Measurements from ENCODE around the gene GRIP1.

GRIP1 gene

DNA sequence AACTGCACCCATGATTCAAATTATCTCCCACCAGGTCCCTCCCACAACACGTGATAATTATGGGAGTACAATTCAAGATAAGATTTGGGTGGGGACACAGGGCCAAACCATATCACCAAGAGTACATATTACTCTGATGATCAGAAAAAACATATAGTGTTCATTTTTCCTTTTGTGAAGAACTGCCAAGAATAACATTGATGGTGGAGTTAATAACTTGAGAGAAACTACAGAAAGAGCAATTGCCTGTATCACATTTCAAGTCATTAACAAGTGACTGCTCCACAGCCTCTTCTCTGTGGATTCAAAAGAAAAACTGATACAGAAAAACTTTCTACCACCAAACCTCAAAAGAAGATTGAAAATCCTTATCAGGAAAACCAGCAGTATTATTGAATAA lies 34.7 kb downstream of the GRIP1 start:
- DNase-seq (ENCODE audit: low read depth in 1 of 2, low spot score in 1 of 2), result no peak

GRCh38 chr12:66640691-66641460 lies 38.0 kb downstream of the GRIP1 start:
- DNase-seq (ENCODE audit: low read depth in 1 of 2, low spot score in 1 of 2), result no peak

DNA sequence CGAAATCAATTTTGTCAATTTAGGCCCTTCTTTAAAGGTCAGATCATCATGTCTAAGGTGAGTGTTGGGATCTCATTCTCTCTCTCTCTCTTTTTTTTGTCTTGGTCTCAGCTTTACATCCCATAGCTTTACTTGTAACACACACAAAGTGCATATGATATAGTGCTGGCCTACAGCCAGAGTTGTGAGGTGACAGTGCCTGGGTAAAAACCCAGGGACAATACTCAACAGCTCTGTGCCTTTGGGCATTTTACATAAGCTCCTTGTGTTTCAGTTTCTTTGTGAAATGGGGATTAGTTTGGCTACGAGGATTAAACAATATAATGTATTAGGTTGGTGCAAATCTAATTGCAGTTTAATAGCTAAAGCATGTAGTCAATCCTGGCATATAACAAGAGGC lies 40.2 kb downstream of the GRIP1 start:
- DNase-seq (ENCODE audit: low read depth in 1 of 2, low spot score in 1 of 2), result no peak

- DNase-seq (ENCODE audit: low read depth in 1 of 2, low spot score in 1 of 2), result no peak
Observed at GRCh38 chr12:66637699-66638301, 41.1 kb downstream of the GRIP1 start.

GRCh38 chr12:66636771-66637170 lies 42.1 kb downstream of the GRIP1 start:
- DNase-seq (ENCODE audit: low read depth in 1 of 2, low spot score in 1 of 2), result no peak

DNA sequence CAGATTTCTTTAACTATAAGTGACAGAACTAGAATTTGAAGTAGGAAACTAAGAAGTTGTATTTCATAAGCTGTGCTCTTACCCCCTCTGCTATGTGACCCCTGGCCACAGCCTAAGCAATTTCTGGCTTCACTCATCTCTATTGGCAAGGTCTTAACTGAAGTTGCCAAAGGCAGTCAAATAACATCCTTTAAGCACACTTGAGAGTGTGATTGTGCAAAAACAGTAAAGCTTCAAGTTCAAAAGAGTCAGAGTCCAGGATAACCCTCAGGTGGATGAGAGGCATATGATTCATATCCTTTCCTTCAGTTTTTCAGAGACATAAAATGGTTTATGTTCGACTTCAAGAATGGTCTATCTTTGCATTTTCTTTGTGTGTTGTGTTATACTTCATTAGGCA lies 45.2 kb downstream of the GRIP1 start:
- no peak for DNase-seq (ENCODE audit: low read depth in 1 of 2, low spot score in 1 of 2)

DNA sequence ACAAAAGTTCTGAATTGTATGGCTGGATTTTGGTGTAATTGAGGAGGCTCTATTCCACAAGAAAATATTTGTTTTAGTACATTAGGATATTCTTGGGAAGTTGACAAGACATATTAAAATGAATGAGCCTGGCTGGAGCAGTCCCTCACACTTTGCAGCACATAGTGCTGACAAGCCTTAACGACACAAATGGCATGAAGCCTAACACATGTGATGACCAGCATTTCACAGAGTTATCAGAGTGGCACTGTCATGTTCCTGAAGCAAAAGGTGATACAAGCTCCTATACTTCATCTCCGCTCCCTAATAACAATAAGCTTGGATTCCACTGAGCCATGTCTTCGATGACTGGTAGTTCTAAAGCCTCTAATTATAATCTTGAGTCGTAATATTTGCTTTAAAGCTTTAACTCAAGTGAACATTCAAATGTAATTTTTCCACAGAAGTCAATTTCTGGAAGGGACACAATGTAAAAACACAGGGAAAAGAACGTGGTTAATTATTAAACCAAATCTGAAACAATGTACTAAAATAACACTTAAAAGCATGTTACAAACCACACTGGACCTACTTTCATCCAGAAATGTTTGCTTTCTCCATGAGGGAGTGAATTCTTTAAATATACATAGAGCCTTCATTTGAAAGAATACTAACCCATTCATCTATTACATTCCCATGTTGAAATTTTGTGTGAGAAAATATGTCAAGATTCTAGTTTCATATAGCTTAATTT lies 49.6 kb downstream of the GRIP1 start:
- no peak for DNase-seq (ENCODE audit: low read depth in 1 of 2, low spot score in 1 of 2)

DNA sequence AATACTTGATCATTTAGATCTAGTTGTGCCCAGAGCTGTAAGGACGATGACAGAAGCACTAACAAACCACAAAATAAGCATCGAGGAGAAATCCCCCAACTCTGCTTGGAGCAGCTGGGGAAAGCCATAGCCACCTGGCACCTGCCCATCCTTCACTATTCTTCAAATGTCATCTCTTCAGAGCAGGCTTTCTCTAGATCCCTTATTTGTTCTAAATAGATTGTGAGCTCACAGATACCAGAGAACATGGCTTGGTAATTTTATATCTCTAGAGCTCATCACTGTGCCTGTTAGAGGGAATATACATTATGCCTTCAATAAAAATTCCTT lies 50.9 kb downstream of the GRIP1 start:
- no peak for DNase-seq (ENCODE audit: low read depth in 1 of 2, low spot score in 1 of 2)

DNA sequence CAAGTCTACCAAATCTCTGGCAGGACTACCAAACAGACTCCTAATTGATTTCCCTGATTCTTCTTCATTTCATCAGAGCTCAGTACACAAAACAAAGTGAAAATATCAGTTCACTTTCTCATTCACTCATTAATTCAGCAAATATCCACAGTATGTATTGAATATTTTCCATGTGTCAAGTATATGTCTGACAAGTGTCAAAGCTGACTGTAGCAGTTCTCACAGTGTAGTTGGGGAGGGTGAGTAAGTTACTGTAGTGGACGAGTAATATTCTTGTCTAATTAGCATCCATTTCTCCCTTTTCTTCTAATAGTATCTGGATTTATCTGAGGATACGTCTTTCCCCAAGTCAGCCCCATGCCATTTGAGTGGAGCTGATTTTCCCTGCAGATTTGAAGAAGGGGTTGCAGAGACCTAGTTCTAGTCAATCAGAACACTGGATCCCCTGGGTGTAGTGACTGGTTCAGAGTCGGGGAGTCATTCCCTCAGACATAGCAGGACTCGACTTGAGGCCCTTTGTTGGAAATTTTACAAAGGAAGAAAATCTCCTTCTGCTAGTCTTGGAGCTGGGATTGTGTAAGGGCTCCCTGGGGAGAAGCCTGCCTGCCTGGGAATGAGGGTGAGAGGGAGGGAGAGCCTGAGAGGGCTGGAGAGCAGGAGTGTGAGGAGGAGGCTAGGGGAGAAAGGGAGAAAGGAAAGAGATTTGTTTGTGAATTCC lies 51.4 kb downstream of the GRIP1 start:
- DNase-seq (ENCODE audit: low read depth in 1 of 2, low spot score in 1 of 2), result no peak

DNA sequence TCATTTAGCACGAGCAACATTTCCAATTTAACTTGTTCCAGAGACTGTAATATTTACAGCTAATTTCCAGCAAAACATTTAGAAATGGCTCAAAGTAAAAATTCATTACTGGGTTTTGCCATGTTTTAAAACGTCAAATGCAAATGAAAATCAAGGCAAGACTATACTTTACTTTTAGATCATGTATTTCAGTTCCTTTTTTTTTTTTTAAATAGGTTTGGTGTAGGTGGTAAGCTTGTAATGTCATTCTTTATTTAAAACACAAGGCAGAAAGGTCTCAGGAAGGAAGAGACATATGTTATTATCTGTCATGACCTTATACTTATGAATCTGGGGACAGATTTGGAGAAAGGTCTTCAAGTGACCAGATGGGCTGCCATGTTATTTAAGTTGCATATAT lies 54.1 kb downstream of the GRIP1 start:
- no peak for DNase-seq (ENCODE audit: low read depth in 1 of 2, low spot score in 1 of 2)

GRCh38 chr12:66623455-66623854 lies 55.4 kb downstream of the GRIP1 start:
- DNase-seq (ENCODE audit: low read depth in 1 of 2, low spot score in 1 of 2), result no peak

DNA sequence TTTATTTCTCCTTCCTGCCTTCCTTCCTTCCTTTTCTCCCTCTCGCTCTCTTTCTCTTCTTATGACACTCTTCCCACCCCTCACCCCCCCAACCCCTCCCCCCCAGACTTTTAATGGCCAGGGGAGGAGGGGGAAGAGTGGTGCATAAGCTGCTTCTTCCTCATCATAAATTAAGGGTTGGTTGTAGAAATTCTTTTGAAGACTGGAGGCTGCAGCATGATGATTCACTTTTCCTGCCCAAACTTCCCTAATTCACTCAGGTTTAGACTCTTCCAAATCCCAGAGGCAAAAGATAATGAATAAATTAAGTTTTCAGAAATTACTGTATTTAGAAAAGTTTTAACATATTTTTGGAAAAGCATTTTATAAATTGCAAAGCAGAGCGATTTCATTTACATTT lies 58.2 kb downstream of the GRIP1 start:
- no peak for DNase-seq (ENCODE audit: low read depth in 1 of 2, low spot score in 1 of 2)

- no peak for DNase-seq (ENCODE audit: low read depth in 1 of 2, low spot score in 1 of 2)
Observed at GRCh38 chr12:66620026-66620425, 58.9 kb downstream of the GRIP1 start.

GRCh38 chr12:66617991-66618390 lies 60.9 kb downstream of the GRIP1 start:
- no peak for DNase-seq (ENCODE audit: low read depth in 1 of 2, low spot score in 1 of 2)

DNA sequence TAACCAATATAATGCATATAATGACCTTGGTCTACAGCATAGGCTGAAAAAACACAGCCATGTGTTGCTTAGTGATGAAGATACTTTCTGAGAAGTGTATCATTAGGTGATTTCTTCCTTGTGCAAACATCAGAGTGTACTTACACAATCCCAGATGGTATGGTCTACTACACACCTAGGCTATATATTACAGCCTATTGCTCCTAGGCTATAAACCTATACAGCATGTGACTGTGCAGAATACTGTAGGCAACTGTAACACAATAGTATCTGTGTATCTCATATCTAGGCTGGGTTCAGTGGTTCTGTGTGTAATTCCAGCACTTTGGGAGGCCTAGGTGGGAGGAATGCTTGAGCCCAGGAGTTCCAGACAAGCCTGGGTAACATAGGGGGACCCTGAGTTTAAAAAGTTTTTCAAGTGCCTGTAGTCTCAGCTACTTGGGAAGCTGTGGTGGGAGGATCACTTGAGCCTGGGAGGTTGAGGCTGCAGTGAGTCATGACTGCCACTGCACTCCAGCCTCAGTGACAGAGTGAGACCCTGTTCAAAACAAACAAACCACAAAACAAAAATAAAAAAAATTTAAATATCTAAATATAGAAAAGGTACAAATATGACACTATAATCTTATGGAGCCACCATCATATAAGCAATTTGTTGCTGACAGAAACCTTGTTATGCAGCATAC lies 66.6 kb downstream of the GRIP1 start:
- DNase-seq (ENCODE audit: low read depth in 1 of 2, low spot score in 1 of 2), result no peak

GRCh38 chr12:66607147-66607546 lies 71.7 kb downstream of the GRIP1 start:
- no peak for DNase-seq (ENCODE audit: low read depth in 1 of 2, low spot score in 1 of 2)

DNA sequence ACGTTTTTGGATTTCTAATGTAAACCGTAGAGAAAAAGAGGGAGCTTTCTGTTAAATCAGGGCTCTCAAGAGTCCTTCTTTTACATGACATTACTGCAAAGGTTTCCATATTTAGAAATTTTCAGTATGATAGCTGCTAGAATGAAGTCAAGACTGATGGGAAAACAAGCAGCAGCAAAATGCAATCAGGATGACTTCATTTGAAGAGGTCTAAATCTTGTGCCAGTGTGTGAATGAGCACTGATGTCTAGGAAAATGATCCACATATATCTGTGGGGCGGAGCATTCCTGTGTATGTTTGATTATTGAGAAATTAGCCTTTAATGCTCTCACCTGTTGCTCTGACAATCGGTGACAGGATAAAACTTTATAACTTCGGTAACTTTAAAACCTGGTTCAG lies 73.6 kb downstream of the GRIP1 start:
- no peak for DNase-seq (ENCODE audit: low read depth in 1 of 2, low spot score in 1 of 2)

- no peak for DNase-seq (ENCODE audit: low read depth in 1 of 2, low spot score in 1 of 2)
Observed at GRCh38 chr12:66603981-66604479, 74.8 kb downstream of the GRIP1 start.

DNA sequence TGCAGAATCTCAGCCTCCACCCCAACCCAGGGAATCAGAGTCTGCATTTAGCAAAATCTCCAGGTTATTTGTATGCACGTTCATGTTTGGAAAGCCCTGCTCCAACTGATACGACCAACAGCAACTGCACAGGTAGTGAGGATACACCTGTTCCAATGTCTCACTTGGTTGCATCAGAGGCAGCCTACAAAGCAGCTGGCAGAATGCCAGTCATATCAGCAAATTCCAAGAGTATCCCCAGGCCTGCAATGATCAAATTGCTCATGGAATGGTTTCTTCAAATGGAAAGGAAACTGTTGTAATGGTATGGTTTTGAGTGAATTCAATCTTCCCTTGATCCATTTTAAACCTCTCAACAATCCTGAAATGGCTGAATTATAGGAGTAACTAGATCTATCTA lies 75.4 kb downstream of the GRIP1 start:
- DNase-seq (ENCODE audit: low read depth in 1 of 2, low spot score in 1 of 2), result no peak

DNA sequence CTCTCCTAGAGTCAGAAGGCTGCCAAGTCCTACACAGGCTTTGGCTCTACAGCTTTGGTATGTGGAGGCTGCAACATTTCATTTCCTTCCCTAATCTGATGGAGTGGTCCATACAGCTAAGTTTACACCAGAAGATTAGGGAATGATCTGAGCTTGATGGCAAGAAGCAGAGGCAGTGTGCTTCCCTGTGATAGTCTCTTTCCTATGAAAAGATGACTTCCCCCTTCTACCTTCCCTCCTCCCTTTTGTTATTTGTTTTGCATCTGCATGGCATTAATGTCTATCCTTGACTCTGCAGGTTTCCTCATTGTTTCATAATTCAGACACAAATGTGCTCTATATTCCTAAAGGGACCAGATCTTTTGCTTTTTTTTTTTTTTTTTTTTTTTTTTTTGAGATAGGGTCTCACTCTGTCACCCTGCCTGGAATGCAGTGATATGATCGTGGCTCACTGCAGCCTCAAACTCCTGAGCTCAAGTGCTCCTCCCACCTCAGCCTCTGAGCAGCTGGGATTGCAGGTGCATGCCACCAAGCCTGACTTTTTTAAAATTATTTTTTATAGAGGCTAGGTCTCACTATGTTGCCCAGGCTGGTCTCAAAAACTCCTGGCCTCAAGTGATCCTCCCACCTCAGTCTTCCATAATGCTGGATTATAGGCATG lies 76.3 kb downstream of the GRIP1 start:
- no peak for DNase-seq (ENCODE audit: low read depth in 1 of 2, low spot score in 1 of 2)

- no peak for DNase-seq (ENCODE audit: low read depth in 1 of 2, low spot score in 1 of 2)
Observed at GRCh38 chr12:66600903-66601302, 78.0 kb downstream of the GRIP1 start.

All from stimulated activated CD4-positive, alpha-beta T cell treated with anti-CD3 and anti-CD28 coated beads, Interleukin-15, amount 100 ng/mL, for 1 hour (primary cell).